NCI-H187 treated with DMSO at 0.1 percent for 48 hours (cell line): ENCODE data around the gene PRKCH.
"Not testable (repeated sequence)": the region's sequence is repeated elsewhere in the genome, so short reads cannot be mapped to it uniquely, and the experiment has no call there.

Experiments
- DNase-seq: peaks from one replicate; lab custom pipeline; 2025; lab: John Stamatoyannopoulos, UW

PRKCH gene

GRCh38 chr14:61515436-61516117, 194.2 kb downstream of the PRKCH start:
- DNase-seq, result no peak

- DNase-seq, result no peak
Observed at GRCh38 chr14:61516118-61516743, 194.9 kb downstream of the PRKCH start.

- DNase-seq, result no peak
Observed at GRCh38 chr14:61516964-61517653, 195.7 kb downstream of the PRKCH start.

GRCh38 chr14:61517911-61518384, 196.6 kb downstream of the PRKCH start:
- DNase-seq, result no peak

- no peak for DNase-seq
Observed at GRCh38 chr14:61518403-61518802, 197.0 kb downstream of the PRKCH start.

- DNase-seq, result no peak
Observed at GRCh38 chr14:61519106-61519505, 197.7 kb downstream of the PRKCH start.

GRCh38 chr14:61519735-61520134, 198.4 kb downstream of the PRKCH start:
- DNase-seq, result no peak

GRCh38 chr14:61520576-61520975, 199.2 kb downstream of the PRKCH start:
- no peak for DNase-seq

- DNase-seq, result no peak
Observed at GRCh38 chr14:61521773-61522172, 200.4 kb downstream of the PRKCH start.

GRCh38 chr14:61523751-61524150, 202.4 kb downstream of the PRKCH start:
- DNase-seq, result no peak

- DNase-seq, result peak; percentile 52
Observed at GRCh38 chr14:61524211-61524806, 202.9 kb downstream of the PRKCH start.

GRCh38 chr14:61524936-61525292, 203.5 kb downstream of the PRKCH start:
- DNase-seq, result no peak

GRCh38 chr14:61525293-61526011, 204.1 kb downstream of the PRKCH start:
- DNase-seq, result no peak

GRCh38 chr14:61526405-61527312, 205.3 kb downstream of the PRKCH start:
- DNase-seq, result no peak

GRCh38 chr14:61527325-61528100, 206.1 kb downstream of the PRKCH start:
- no peak for DNase-seq

- DNase-seq, result no peak
Observed at GRCh38 chr14:61528591-61529021, 207.2 kb downstream of the PRKCH start.

GRCh38 chr14:61529360-61529759, 208.0 kb downstream of the PRKCH start:
- DNase-seq, result not testable (repeated sequence)

- DNase-seq, result no peak
Observed at GRCh38 chr14:61530296-61530695, 208.9 kb downstream of the PRKCH start.

- no peak for DNase-seq
Observed at GRCh38 chr14:61530896-61531295, 209.5 kb downstream of the PRKCH start.

- DNase-seq, result no peak
Observed at GRCh38 chr14:61531465-61532122, 210.2 kb downstream of the PRKCH start.
